PC-9 (cell line): ENCODE data around the gene ASTN2. TPM values are rescaled to one million over a fixed set of nuclear protein-coding genes. Genes with fewer than 3 reads are reported as not detected.

Source experiments
- BruUV-seq: library from RNA; stranded (reverse); fragments of 400-500 nt; replicated peaks from 2 replicates; lab custom pipeline; 2021; lab: Mats Ljungman, UMichigan
- CTCF ChIA-PET: fragments of 300-600 bp; sonication (Branson Sonifier 250); formaldehyde crosslinking; loops from one replicate; lab custom pipeline; 2022; ENCODE audit warnings: antibody characterized with exemption; lab: Charles Lee
- POLR2A ChIA-PET: fragments of 300-600 bp; sonication (Branson Sonifier 250); formaldehyde crosslinking; loops from one replicate; lab custom pipeline; 2022; ENCODE audit warnings: antibody characterized with exemption; ENCODE audit not compliant: unreplicated experiment; lab: Charles Lee
- DNase-seq, 2 experiments: peaks; one replicate each; pipeline versions ENCODE4 v3.0.0 to v3.0.0-alpha.2; 2015 to 2022; ENCODE audit warnings: mixed read lengths in 1 of 2
- H2AFZ ChIP-seq: fragments of 200-600 bp; sonication (generic); 2 replicates; pipeline ENCODE4 v1.8.1; 2017; ENCODE audit warnings: antibody characterized with exemption
- H3F3A ChIP-seq: fragments of 200-600 bp; sonication (generic); 2 replicates; pipeline ENCODE4 v1.8.1; 2017; ENCODE audit warnings: antibody characterized with exemption, mild to moderate bottlenecking, low read depth; ENCODE audit not compliant: insufficient read depth
- H3K27ac ChIP-seq: fragments of 200-600 bp; sonication (generic); 2 replicates; pipeline ENCODE4 v1.6.1; 2016; ENCODE audit warnings: mixed run types
- H3K27me3 ChIP-seq: fragments of 200-600 bp; sonication (generic); 2 replicates; pipeline ENCODE4 v1.6.1; 2016; ENCODE audit warnings: low read depth, mixed run types; ENCODE audit not compliant: insufficient read depth
- H3K36me3 ChIP-seq: fragments of 200-600 bp; sonication (generic); 2 replicates; pipeline ENCODE4 v1.6.1; 2016; ENCODE audit warnings: low read depth, mixed run types
- H3K4me1 ChIP-seq: fragments of 200-600 bp; sonication (generic); replicated peaks from 2 replicates; pipeline ENCODE4 v1.6.1; 2016; ENCODE audit warnings: mixed run types; ENCODE audit not compliant: insufficient read depth
- H3K4me2 ChIP-seq: fragments of 200-600 bp; sonication (generic); 2 replicates; pipeline ENCODE4 v1.6.1; 2017; ENCODE audit warnings: mixed run types
- H3K4me3 ChIP-seq: fragments of 200-600 bp; sonication (generic); 2 replicates; pipeline ENCODE4 v1.6.1; 2016; ENCODE audit warnings: mixed run types
- H3K79me2 ChIP-seq: fragments of 200-600 bp; sonication (generic); 2 replicates; pipeline ENCODE4 v1.6.1; 2017; ENCODE audit warnings: low read depth, mixed run types
- H3K9me2 ChIP-seq: fragments of 200-600 bp; sonication (generic); 2 replicates; pipeline ENCODE4 v1.8.1; 2017; ENCODE audit warnings: mild to moderate bottlenecking; ENCODE audit not compliant: insufficient read depth
- H3K9me3 ChIP-seq: fragments of 200-600 bp; sonication (generic); 2 replicates; pipeline ENCODE4 v1.8.1; 2016; ENCODE audit warnings: low read depth; ENCODE audit not compliant: insufficient read depth
- H4K20me1 ChIP-seq: fragments of 200-600 bp; sonication (generic); 2 replicates; pipeline ENCODE4 v1.8.1; 2017; ENCODE audit not compliant: insufficient read depth
- EZH2 ChIP-seq: fragments of 200-600 bp; sonication (generic); IDR thresholded peaks from 2 replicates; pipeline ENCODE4 v1.8.0; 2017; ENCODE audit warnings: antibody characterized with exemption, low read depth
- intact Hi-C: fragments of 100-400 bp; cut with micrococcal nuclease; formaldehyde crosslinking; loops from one replicate; pipeline ENCODE4 v1.10.0; 2022; ENCODE audit not compliant: unreplicated experiment
- total RNA-seq: library from RNA; stranded (reverse); gene quantifications from 2 replicates; pipeline ENCODE4 v1.2.3, GENCODE V29; 2021
- TF ChIP-seq, protein P1 (sequence below): fragments of 200-600 bp; sonication (generic); conservative IDR thresholded peaks from 2 replicates; pipeline ENCODE4 v1.6.1; 2017; ENCODE audit warnings: mixed run types, antibody characterized with exemption, mild to moderate bottlenecking, moderate library complexity

The ASTN2 gene
- total RNA-seq, 1 experiment from 2014 or later: 6.2 TPM

DNA sequence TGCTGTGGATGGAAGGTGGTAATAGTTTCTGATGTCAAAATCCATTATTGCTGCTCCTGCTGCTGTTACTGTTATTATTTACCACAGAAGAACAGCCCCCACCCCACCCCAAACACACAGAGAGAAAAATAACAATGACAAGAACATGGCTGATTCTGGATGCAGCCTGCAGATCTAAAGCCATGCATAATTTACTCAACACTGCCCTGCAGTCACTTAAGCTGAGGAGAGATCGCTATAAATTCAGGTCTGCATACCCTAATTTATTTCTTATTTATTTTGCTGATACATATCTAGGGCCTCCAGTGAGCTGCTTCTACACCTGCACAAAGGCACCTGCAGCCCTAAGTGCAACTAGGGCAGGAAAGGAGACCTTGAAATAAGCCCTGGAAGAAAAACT is 595.7 kb downstream of the ASTN2 start:
- Histone ChIP-seq H3K4me1 (0 out of 2 replicates have a peak, but pooled peaks cover 5% of the 10 kb centered on the region), H3K4me2 (no peak overlapping the region), H4K20me1 (no peaks in the 10 kb centered on the region), H3K36me3 (no peaks in the 10 kb centered on the region), H3K79me2 (no peaks in the 10 kb centered on the region), H3K9me2 (no peaks in the 10 kb centered on the region), H3F3A (no peaks in the 10 kb centered on the region), H3K4me3 (no peak overlapping the region), H3K27me3 (no peaks in the 10 kb centered on the region), H3K9me3 (no peaks in the 10 kb centered on the region), H3K27ac (no peak overlapping the region), H2AFZ (no peak overlapping the region)
- intact Hi-C loops: no loop called here
- BruUV-seq: no TSS peak
- TF ChIP-seq, protein P1, sequence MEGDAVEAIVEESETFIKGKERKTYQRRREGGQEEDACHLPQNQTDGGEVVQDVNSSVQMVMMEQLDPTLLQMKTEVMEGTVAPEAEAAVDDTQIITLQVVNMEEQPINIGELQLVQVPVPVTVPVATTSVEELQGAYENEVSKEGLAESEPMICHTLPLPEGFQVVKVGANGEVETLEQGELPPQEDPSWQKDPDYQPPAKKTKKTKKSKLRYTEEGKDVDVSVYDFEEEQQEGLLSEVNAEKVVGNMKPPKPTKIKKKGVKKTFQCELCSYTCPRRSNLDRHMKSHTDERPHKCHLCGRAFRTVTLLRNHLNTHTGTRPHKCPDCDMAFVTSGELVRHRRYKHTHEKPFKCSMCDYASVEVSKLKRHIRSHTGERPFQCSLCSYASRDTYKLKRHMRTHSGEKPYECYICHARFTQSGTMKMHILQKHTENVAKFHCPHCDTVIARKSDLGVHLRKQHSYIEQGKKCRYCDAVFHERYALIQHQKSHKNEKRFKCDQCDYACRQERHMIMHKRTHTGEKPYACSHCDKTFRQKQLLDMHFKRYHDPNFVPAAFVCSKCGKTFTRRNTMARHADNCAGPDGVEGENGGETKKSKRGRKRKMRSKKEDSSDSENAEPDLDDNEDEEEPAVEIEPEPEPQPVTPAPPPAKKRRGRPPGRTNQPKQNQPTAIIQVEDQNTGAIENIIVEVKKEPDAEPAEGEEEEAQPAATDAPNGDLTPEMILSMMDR: no peak
- TF ChIP-seq EZH2: no peak
- ChIA-PET CTCF (no interaction called here), POLR2A (no interaction called here)
- no peak for DNase-seq

DNA sequence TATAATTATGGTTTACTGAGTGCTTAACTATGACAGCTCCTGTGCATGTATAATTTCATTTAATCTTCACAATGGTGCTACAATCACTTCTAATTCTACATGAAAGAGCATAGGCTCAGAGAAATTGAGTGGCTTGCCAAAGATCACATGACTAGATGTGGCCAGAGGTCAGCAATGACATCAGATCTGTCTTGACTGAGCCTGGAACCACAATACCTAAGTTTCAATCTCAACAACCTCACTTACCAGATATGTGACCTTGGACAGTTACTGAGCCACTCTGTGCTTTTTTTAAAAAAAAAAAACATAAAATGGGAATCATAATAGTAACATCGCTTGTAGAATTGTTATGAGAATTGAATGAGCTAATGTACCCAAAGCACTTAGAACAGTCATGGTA is 597.1 kb downstream of the ASTN2 start:
- Histone ChIP-seq H3K4me1 (0 out of 2 replicates have a peak, but pooled peaks cover 5% of the 10 kb centered on the region), H3K27me3 (no peaks in the 10 kb centered on the region), H3K4me3 (no peak overlapping the region), H3K79me2 (no peaks in the 10 kb centered on the region), H3F3A (no peaks in the 10 kb centered on the region), H3K4me2 (no peak overlapping the region), H4K20me1 (no peaks in the 10 kb centered on the region), H2AFZ (no peak overlapping the region), H3K36me3 (no peaks in the 10 kb centered on the region), H3K27ac (no peak overlapping the region), H3K9me3 (no peaks in the 10 kb centered on the region), H3K9me2 (no peaks in the 10 kb centered on the region)
- no TSS peak for BruUV-seq
- no peak for TF ChIP-seq EZH2
- TF ChIP-seq, protein P1: no peak
- no peak for DNase-seq
- ChIA-PET CTCF (no interaction called here), POLR2A (no interaction called here)
- intact Hi-C loops: no loop called here

DNA sequence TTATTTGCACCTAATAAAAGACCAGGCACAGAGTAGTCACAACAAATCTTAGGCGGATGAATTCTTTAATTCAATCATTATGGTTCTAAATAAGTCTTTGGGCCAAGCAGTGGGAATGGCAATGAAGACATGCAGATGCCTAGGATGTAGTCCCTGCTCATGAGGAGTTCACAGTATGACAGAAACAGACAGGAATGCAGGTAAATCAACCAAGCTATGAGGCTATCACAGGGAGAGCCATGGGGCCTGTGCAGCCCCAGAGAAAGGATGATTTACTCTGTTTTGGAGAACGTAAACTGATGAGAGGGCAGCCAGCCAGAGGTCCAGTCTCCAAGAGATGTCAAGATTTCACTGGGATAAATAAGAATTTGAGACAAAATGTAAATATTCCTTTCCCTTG is 598.4 kb downstream of the ASTN2 start:
- Histone ChIP-seq H3K9me2 (no peaks in the 10 kb centered on the region; the same call in 1 of the 2 replicates), H3K9me3 (no peaks in the 10 kb centered on the region), H3K36me3 (no peaks in the 10 kb centered on the region), H3K79me2 (no peaks in the 10 kb centered on the region), H3K4me2 (no peak overlapping the region), H3K27me3 (no peaks in the 10 kb centered on the region), H3K4me3 (no peak overlapping the region), H3F3A (no peaks in the 10 kb centered on the region), H3K4me1 (0 out of 2 replicates have a peak, but pooled peaks cover 5% of the 10 kb centered on the region), H2AFZ (no peak overlapping the region), H3K27ac (no peak overlapping the region), H4K20me1 (no peaks in the 10 kb centered on the region)
- no peak for DNase-seq
- BruUV-seq: no TSS peak
- no peak for TF ChIP-seq EZH2
- TF ChIP-seq, protein P1: no peak
- ChIA-PET POLR2A (no interaction called here), CTCF (no interaction called here)
- intact Hi-C loops: no loop called here
